ENCODE results near the gene TMEM184B.

The TMEM184B gene

GRCh38 chr22:38223289-38223960, 49.4 kb downstream of the TMEM184B start:
- DNase-seq (ENCODE audit: low read depth) = no peak

DNA sequence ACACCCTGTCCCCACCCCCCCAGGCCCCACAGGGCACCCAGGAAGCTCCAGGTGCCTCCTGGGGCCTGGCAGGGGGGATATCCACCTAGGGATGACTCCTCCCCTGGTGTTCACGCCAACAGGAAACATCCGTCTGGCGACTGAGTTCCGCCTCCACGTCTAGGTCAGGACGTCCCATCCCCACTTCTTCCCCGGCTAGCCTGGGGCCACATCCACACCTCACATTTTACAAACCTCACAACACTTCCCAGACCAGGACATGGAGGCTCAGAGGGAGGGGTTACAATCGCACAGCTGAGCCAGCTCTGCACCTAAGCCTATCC, 50.1 kb downstream of the TMEM184B start:
- DNase-seq (ENCODE audit: low read depth) = no peak

- no peak for DNase-seq (ENCODE audit: low read depth)
Measured at GRCh38 chr22:38221908-38222796, 50.7 kb downstream of the TMEM184B start.

GRCh38 chr22:38221407-38221806, 51.4 kb downstream of the TMEM184B start:
- DNase-seq (ENCODE audit: low read depth) = no peak

DNA sequence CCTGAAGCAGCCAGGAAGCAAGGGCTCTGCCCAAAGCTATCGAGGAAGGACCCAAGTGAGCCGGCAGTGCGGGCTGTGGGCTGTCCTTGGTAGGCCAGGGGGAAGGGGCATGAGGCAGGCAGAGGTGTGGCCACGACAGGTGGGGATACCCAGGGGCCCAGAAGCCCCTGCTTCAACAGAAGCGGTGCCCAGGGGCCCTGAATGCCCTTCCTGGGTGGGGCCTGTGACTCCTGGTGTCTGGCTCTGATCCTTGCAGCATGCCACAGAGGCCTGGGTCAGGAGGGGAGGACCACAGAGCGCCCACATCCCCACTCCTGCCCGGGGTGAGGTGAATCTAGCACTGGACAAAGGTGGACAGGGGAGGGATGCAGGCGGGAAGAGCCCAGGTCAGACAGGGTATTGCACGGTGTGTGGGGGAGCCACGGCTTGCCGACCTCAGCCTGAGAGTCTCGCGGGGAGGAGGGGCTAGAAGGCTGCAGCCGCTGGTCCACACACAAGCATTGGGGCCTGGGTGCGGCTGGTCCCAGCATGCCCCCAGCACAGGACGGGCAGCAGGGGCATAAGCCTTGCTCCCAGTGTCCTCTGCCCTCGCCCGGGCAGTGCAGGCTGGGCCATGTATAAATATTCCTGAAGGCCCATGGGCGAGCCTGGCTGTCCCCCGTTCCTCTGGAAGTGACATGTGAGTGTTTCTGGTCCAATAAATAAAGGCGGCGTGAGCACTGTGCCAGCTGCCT, 52.0 kb downstream of the TMEM184B start:
- DNase-seq (ENCODE audit: low read depth) = no peak

DNA sequence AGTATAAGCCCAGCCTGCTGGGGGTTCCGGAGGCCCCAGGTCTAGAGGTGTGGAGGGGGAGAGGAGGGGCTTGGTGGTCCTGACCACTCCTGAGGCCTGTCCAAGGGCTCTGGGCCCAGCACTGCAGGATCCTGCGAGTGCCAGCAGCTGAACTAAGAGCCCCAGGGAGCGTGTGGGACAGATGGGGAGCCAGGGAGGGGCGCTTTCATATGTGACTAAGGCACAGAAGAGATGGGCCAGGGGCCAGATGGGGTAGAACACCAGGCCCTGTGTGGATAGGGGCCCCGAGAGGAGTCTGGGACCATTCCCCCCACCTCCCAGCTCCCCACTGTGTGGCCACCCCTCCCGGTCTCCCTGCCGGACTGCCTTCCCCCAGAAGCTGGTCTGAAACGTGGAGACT, 52.6 kb downstream of the TMEM184B start:
- no peak for DNase-seq (ENCODE audit: low read depth)

GRCh38 chr22:38219632-38220031, 53.2 kb downstream of the TMEM184B start:
- DNase-seq (ENCODE audit: low read depth) = no peak

DNA sequence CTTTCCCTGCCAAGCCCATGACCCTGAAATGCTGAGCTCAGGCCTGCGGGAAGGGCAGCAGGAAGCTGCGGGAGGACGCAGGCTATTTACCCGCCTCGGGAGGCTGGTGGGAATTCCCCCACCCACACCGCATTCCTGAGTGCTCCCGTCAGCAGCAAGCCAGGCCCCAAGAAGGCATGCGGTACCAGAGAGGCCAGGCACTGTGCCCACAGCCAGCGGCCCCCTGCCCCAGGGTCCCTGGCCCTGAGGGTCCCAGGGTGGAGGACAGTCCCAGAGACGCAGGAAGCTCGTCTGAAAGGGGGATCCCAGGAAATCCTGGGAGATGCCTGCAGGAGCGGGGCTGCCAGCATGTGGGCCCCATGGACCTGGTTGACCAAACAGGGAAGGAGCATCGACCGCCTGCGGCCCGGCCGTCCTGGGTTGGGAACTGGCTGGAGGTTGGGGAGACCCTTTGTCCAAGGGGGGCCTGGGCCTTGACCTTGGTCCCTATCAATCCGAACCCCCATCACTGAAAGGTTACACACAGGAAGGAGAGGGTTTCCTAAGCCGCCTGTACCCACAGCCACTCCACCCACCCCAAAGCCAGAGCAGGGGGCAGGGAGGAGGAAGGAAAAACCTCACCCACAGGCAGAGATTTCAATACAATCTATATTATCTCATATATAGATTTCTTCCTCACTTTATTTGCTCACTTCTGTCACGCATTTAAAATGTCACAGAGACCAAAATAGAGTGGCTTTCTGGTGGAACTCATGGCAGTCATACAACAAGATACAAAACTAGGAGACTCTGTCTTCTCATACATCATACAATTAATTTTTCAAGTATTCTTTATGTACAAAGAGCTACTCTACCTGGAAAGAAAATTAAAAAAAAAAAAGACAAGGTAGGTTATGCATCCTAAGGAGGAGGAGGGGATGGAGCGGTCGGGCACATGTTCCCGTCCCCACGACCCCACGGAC, 53.9 kb downstream of the TMEM184B start:
- peak; percentile 77 for DNase-seq (ENCODE audit: low read depth)

- DNase-seq (ENCODE audit: low read depth) = no peak
Measured at GRCh38 chr22:38215156-38216038, 57.4 kb downstream of the TMEM184B start.

GRCh38 chr22:38214302-38215056, 58.3 kb downstream of the TMEM184B start:
- DNase-seq (ENCODE audit: low read depth) = no peak

DNA sequence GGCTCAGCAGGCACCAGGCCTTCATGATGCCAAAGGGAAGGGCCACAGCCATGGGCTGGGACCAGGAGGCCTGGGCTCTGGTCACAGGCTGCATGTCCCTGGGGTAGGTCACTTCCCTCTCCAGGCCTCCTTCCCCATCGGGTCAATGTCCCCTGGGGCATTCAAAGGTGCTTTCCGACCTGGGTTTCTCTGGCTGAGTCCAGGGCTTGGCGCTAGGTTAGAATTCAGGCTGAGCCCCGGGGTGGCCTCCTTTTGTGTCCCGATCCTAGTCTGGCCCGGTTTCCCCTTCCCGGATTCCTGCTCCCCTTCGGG, 58.9 kb downstream of the TMEM184B start:
- no peak for DNase-seq (ENCODE audit: low read depth)

DNA sequence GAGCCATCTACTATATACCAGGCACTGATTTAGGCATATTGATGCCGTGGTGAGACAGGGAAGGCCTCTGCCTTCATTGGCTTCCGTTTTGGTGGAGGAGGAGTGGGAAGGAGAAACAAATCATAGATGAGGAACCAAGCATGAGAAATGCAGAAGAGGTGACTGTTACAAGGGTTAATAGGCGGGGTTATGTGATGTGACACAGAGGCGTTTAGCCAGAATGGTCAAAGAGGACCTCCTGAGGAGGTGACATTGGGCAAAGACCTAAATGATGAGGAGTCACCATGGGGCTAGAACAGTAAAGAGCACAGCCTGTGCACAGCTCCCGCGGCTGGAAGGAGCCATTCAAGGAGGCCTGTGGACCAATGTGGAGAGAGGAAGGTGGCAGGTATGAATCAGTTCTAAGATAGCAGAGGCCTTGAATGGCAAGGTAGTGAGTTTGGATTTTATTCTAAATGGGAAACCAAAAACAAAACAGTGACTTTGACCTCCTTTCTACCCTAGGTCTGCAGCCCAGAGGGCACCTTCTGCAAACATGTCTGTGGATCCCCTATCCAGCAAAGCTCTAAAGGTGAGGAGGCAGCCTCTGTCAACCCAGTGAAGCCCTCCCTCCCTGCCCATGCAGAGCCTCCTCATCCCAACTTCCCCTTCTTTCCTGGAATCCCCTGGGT, 59.4 kb downstream of the TMEM184B start:
- DNase-seq (ENCODE audit: low read depth) = no peak

DNA sequence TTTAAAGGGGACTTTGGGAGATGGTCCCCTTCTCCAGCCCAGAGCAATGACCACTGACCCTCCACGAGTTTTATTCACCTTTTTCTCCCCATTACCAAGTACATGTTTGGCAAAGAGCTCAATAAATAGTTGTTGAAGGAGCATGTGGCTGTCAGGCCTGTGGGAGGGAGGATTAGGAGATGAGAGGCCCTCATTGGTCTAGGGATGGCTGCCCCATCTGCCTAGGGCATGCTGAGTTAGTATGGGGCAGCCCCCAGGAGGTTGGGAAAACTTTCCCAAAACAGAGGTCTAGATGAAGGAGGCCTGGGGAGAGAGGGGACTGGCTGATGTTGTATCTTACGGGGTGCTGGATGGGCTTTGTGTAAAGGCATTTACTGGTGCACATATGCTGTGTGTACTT, 60.4 kb downstream of the TMEM184B start:
- DNase-seq (ENCODE audit: low read depth) = no peak

GRCh38 chr22:38211556-38211955, 61.3 kb downstream of the TMEM184B start:
- DNase-seq (ENCODE audit: low read depth) = no peak

DNA sequence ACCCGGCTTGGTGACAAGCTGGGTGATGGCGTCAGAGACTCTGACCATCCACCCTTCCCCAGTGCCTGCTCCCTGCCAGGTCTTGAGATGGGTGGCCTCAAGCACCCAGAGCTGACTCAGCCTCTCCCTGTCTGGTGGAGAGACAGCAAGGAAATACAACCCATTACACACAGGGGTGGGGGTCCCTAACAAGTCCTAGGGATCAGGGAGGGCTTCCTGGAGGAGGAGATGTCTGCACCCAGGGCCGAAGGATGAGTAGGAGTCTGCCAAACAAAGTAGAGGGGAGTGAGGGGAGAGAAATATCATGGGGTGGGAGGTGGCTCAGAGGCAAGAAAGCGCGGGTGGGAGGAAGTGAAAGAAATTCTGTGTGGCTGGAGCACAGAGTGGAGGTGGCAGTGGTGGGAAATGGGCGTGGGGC, 64.2 kb downstream of the TMEM184B start:
- no peak for DNase-seq (ENCODE audit: low read depth)

DNA sequence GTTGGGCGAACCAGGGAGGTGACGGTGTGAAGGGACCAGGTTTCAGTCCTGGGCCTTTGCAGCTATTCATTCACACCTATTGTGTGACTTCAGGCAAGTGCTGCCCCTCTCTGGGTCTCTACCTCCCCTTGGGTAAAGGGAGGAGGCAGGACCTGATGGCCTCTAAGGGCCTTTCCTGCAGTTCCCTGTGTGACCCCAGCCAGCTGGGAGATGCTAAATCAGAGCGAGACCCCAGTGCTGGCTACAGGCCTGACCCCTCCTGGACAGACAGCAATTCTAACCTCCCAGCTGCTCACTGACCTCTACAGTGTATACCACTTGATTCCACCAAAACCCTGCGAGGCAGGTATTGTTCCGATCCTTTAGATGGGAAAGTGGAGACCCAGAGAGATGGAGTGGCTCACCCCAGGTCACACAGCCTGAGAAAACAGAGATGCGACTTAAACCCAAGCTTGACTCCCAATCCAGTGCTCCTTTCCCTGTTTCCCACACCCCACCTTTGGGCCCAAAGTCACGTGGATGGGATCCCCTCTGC, 64.8 kb downstream of the TMEM184B start:
- DNase-seq (ENCODE audit: low read depth) = no peak

DNA sequence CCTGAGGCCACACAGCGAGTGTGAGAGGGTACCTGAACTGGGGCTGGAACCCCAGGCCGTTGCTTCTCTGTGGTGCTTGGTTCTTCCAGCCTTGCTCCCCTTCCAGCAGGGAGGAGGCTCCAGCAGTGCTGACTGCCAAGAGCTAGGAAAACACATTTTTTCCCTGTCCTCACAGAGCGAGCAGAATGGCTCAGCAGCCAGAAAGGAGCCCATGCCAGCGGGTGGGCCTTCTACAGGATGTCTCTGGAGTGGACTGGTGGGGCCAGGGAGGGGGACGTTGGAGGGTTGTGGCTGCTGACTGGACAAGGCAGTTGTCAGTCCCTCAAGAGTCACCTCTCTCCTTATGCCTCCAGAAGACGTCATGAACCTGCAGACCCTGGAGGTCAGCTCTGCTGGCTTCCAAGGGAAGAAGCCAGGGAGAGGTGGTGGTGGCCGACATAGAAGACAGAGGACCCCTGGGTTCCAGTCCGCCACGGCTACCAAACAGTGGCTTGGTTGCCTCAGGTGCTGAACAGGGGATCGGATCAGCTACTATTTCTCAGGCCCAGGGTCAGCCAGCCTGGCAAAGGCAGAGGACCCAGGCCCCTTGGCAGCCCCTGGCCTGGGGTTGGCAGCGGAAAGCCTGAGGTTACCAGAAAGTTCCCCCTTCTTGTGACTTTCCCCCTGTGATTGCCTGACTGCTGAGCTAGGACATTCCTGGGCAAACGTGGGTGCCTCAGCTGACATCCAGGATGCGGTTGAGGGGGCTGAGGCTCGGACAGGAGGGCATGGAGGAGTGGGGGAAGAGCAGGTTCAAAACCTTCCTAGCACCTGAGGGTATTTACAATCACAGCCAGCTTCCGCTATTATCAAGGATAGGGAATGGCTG, 67.3 kb downstream of the TMEM184B start:
- DNase-seq (ENCODE audit: low read depth) = no peak

- no peak for DNase-seq (ENCODE audit: low read depth)
Measured at GRCh38 chr22:38204784-38205183, 68.0 kb downstream of the TMEM184B start.
